ENCODE measurements around the gene GMDS.

Gene GMDS

GRCh38 chr6:1574083-1574761 lies 671.2 kb downstream of the GMDS start:
- TF ChIP-seq, protein P1, sequence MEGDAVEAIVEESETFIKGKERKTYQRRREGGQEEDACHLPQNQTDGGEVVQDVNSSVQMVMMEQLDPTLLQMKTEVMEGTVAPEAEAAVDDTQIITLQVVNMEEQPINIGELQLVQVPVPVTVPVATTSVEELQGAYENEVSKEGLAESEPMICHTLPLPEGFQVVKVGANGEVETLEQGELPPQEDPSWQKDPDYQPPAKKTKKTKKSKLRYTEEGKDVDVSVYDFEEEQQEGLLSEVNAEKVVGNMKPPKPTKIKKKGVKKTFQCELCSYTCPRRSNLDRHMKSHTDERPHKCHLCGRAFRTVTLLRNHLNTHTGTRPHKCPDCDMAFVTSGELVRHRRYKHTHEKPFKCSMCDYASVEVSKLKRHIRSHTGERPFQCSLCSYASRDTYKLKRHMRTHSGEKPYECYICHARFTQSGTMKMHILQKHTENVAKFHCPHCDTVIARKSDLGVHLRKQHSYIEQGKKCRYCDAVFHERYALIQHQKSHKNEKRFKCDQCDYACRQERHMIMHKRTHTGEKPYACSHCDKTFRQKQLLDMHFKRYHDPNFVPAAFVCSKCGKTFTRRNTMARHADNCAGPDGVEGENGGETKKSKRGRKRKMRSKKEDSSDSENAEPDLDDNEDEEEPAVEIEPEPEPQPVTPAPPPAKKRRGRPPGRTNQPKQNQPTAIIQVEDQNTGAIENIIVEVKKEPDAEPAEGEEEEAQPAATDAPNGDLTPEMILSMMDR (IDR thresholded peaks at IDR 0.05; ENCODE audit: low read depth, low read length): no peak
- no peak for DNase-seq (ENCODE audit: extremely low read depth, low read depth)

All from AG09319 (cell line).